SH-SY5Y (cell line): ENCODE measurements around the gene TTC28.

Source experiments
- GATA2 ChIP-seq: IDR thresholded peaks from 2 replicates; pipeline ENCODE4 v1.6.1; 2011; ENCODE audit warnings: mild to moderate bottlenecking, low read depth, low read length
- GATA3 ChIP-seq: IDR thresholded peaks from 2 replicates; pipeline ENCODE4 v1.6.1; 2011; ENCODE audit warnings: low read depth, mild to moderate bottlenecking, low read length, moderate library complexity

DNA sequence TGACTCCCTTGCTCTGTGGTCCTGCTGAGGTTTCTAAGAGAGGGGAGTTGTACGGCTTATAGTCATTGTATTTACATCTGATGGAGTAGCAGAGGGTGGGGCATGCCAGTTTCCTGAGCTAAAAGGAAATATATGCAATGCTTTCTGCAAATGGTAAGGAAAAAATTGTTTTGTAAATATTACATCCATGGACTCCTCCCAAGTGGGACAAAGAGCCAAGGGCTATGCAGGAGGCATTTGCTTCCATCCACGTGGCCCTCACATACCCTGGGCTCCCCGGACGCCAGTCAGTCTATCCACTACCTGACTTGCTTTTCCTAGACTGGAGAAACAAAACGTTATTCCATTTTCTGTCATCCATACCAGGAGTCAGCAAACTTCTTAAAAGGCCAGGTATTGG is 700.8 kb downstream of the TTC28 start:
- no peak for TF ChIP-seq GATA3
- TF ChIP-seq GATA2 = no peak
